T-helper 1 cell treated with Interleukin-12 subunit alpha and Interleukin-12 subunit beta and Interleukin-4 antibody, amounts not matched to agents 30 ng/mL and 1 ng/mL, for 36 hours (primary cell): Measurements from ENCODE around the gene PPP1R13L. TPM values are rescaled to one million over a fixed set of nuclear protein-coding genes. Genes with fewer than 3 reads are reported as not detected.

Experiments
- total RNA-seq: library from RNA; stranded (reverse); gene quantifications from 2 replicates; pipeline ENCODE4 v1.2.3, GENCODE V29; 2022

The PPP1R13L gene
- total RNA-seq, 1 donor from 2014 or later = 10.6 TPM

Other genes with a start within 250 kb of the PPP1R13L start
- 0.07 and 0.22 TPM in 2 replicates for gene NKPD1, start 244.1 kb downstream of the PPP1R13L start, total RNA-seq
- gene TRAPPC6A, start 226.8 kb downstream of the PPP1R13L start, total RNA-seq = 38.9 and 46.3 TPM in 2 replicates
- 14.8 and 15.3 TPM in 2 replicates for gene BLOC1S3, start 226.3 kb downstream of the PPP1R13L start, total RNA-seq
- gene EXOC3L2, start 159.7 kb downstream of the PPP1R13L start, total RNA-seq = not detected in 2 replicates
- 25.8 and 29.4 TPM in 2 replicates for gene MARK4, start 153.8 kb downstream of the PPP1R13L start, total RNA-seq
- not detected in 2 replicates for gene CKM, start 82.2 kb downstream of the PPP1R13L start, total RNA-seq
- not detected in 2 replicates for gene KLC3, start 64.3 kb downstream of the PPP1R13L start, total RNA-seq
- gene ERCC2, start 34.5 kb downstream of the PPP1R13L start, total RNA-seq = 22.0 and 23.4 TPM in 2 replicates
- gene POLR1G, start 1.6 kb upstream of the PPP1R13L start, total RNA-seq = 8.2 and 9.2 TPM in 2 replicates
- 86.2 and 88.5 TPM in 2 replicates for gene ERCC1, start 18.8 kb upstream of the PPP1R13L start, total RNA-seq
- 5.5 and 6.4 TPM in 2 replicates for gene FOSB, start 62.9 kb upstream of the PPP1R13L start, total RNA-seq
- gene RTN2, start 92.0 kb upstream of the PPP1R13L start, total RNA-seq = 2.4 and 2.9 TPM in 2 replicates
- gene PPM1N, start 93.4 kb upstream of the PPP1R13L start, total RNA-seq = 1.0 and 1.4 TPM in 2 replicates
- gene VASP, start 102.4 kb upstream of the PPP1R13L start, total RNA-seq = 265 and 267 TPM in 2 replicates
- gene OPA3, start 179.7 kb upstream of the PPP1R13L start, total RNA-seq = 14.8 and 15.0 TPM in 2 replicates
- not detected in 2 replicates for gene GPR4, start 197.1 kb upstream of the PPP1R13L start, total RNA-seq
- gene EML2, start 234.3 kb upstream of the PPP1R13L start, total RNA-seq = 113 and 120 TPM in 2 replicates